Mammary epithelial cell (primary cell): ENCODE results near the gene TTLL13.

Source experiments
- EZH2 ChIP-seq: IDR thresholded peaks from 2 replicates; pipeline ENCODE4 v1.6.1; 2012; ENCODE audit warnings: low read length, inconsistent platforms, borderline replicate concordance
- TF ChIP-seq, protein P1 (sequence below), 2 donors: IDR thresholded peaks in 1 of 2; conservative IDR thresholded peaks in 1 of 2; 2 replicates each; pipeline ENCODE4 v1.5.1; 2011 to 2012; ENCODE audit warnings: inconsistent platforms in 2 of 2, low read length in 2 of 2, mild to moderate bottlenecking in 2 of 2, control low read depth in 1 of 2, low read depth in 1 of 2; ENCODE audit not compliant: insufficient read depth in 1 of 2; ENCODE audit errors: extremely low read depth in 1 of 2

DNA sequence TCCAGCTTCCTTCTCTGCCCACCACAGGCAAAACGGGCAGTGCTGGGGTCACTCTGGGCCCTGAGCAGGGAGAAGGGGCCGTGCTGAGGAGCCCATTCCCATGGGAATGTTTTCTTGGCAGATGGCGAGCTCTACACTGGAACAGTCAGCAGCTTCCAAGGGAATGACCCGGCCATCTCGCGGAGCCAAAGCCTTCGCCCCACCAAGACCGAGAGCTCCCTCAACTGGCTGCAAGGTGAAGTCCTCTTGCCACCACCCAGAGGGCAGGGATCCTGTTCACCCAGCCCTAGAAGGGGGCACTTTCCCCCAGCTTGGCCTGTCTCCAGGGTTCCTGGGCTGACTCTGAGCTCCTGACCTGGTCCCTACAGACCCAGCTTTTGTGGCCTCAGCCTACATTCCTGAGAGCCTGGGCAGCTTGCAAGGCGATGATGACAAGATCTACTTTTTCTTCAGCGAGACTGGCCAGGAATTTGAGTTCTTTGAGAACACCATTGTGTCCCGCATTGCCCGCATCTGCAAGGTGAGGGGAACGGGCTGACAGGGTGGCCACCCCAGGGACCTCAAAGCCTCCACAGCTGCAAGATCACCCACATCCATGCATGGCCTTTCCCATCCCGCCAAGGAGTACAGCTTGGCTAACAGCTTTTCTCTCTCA lies 28.0 kb upstream of the TTLL13 start:
- TF ChIP-seq, protein P1, sequence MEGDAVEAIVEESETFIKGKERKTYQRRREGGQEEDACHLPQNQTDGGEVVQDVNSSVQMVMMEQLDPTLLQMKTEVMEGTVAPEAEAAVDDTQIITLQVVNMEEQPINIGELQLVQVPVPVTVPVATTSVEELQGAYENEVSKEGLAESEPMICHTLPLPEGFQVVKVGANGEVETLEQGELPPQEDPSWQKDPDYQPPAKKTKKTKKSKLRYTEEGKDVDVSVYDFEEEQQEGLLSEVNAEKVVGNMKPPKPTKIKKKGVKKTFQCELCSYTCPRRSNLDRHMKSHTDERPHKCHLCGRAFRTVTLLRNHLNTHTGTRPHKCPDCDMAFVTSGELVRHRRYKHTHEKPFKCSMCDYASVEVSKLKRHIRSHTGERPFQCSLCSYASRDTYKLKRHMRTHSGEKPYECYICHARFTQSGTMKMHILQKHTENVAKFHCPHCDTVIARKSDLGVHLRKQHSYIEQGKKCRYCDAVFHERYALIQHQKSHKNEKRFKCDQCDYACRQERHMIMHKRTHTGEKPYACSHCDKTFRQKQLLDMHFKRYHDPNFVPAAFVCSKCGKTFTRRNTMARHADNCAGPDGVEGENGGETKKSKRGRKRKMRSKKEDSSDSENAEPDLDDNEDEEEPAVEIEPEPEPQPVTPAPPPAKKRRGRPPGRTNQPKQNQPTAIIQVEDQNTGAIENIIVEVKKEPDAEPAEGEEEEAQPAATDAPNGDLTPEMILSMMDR (conservative IDR thresholded peaks at IDR 0.05 in 1 of 2, IDR thresholded peaks at IDR 0.05 in 1 of 2; ENCODE audit: extremely low read depth in 1 of 2, insufficient read depth in 1 of 2, low read depth in 1 of 2, low read length in 2 of 2), result peak; percentile 59 to 81
- TF ChIP-seq EZH2, result no peak
